Ishikawa (cell line): Measurements from ENCODE around the gene CLPTM1L.

ENCODE experiments used
- CEBPB ChIP-seq: IDR thresholded peaks from 2 replicates; pipeline ENCODE4 v1.6.1; 2012
- CREB1 ChIP-seq: IDR thresholded peaks from 2 replicates; pipeline ENCODE4 v1.6.1; 2012; ENCODE audit warnings: low read depth
- EGR1 ChIP-seq: IDR thresholded peaks from 2 replicates; pipeline ENCODE4 v1.6.1; 2012
- EP300 ChIP-seq: IDR thresholded peaks from 2 replicates; pipeline ENCODE4 v1.6.1; 2012; ENCODE audit warnings: borderline replicate concordance
- FOXM1 ChIP-seq: IDR thresholded peaks from 2 replicates; pipeline ENCODE4 v1.6.1; 2012; ENCODE audit warnings: low read depth, borderline replicate concordance
- MAX ChIP-seq: IDR thresholded peaks from 2 replicates; pipeline ENCODE4 v1.6.1; 2012
- NFIC ChIP-seq: IDR thresholded peaks from 2 replicates; pipeline ENCODE4 v1.6.1; 2012
- RAD21 ChIP-seq: IDR thresholded peaks from 2 replicates; pipeline ENCODE4 v1.6.1; 2012; ENCODE audit warnings: low read depth
- REST ChIP-seq: IDR thresholded peaks from 2 replicates; pipeline ENCODE4 v1.6.1; 2012; ENCODE audit warnings: low read depth, mild to moderate bottlenecking
- TAF1 ChIP-seq: IDR thresholded peaks from 2 replicates; pipeline ENCODE4 v1.6.1; 2012; ENCODE audit warnings: low read depth, mild to moderate bottlenecking
- TCF12 ChIP-seq: IDR thresholded peaks from 2 replicates; pipeline ENCODE4 v1.6.1; 2012; ENCODE audit warnings: low read depth
- TEAD4 ChIP-seq: IDR thresholded peaks from 2 replicates; pipeline ENCODE4 v1.6.1; 2012
- YY1 ChIP-seq: IDR thresholded peaks from 2 replicates; pipeline ENCODE4 v1.6.1; 2012; ENCODE audit warnings: low read depth
- ZBTB7A ChIP-seq: IDR thresholded peaks from 2 replicates; pipeline ENCODE4 v1.6.1; 2012; ENCODE audit warnings: low read depth
- TF ChIP-seq, protein P1 (sequence below): IDR thresholded peaks from 2 replicates; pipeline ENCODE4 v1.6.1; 2012

CLPTM1L gene

GRCh38 chr5:1392261-1392660 is 47.4 kb upstream of the CLPTM1L start:
- TF ChIP-seq CEBPB (no peak), TAF1 (no peak)

DNA sequence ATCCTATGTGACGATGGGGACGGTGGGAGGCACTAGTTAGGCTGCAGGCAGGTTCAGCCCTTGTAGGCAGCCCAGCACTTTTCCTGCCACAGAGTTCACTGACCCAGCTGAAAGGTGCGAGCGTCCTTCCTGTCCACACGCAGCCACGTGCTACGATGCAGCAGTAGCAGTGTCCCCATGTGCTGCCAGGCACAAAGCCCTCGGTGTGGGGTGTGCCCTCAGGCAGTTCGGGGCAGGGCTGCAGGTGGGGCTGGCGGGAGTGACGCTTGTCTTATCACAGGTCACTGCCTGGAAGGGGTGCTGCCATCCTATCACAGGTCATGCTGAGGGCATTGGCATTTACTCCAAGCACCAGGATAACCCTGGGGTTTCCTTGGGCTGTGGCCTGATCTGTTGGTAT is 46.8 kb upstream of the CLPTM1L start:
- TF ChIP-seq NFIC: no peak
- TF ChIP-seq TEAD4: no peak
- TF ChIP-seq TCF12: no peak
- TF ChIP-seq EP300: no peak
- TF ChIP-seq CEBPB: no peak
- TF ChIP-seq MAX: no peak
- TF ChIP-seq YY1: no peak
- TF ChIP-seq, protein P1, sequence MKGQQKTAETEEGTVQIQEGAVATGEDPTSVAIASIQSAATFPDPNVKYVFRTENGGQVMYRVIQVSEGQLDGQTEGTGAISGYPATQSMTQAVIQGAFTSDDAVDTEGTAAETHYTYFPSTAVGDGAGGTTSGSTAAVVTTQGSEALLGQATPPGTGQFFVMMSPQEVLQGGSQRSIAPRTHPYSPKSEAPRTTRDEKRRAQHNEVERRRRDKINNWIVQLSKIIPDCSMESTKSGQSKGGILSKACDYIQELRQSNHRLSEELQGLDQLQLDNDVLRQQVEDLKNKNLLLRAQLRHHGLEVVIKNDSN: no peak
- TF ChIP-seq ZBTB7A: no peak
- no peak for TF ChIP-seq FOXM1
- no peak for TF ChIP-seq TAF1
- no peak for TF ChIP-seq REST
- TF ChIP-seq RAD21: no peak
- no peak for TF ChIP-seq EGR1
- no peak for TF ChIP-seq CREB1

GRCh38 chr5:1390861-1391600 is 46.1 kb upstream of the CLPTM1L start:
- TF ChIP-seq RAD21 (no peak), TEAD4 (no peak)

GRCh38 chr5:1390333-1390732 is 45.4 kb upstream of the CLPTM1L start:
- TF ChIP-seq TEAD4 (no peak), ZBTB7A (no peak), EGR1 (no peak), CEBPB (no peak), TAF1 (no peak), REST (no peak), CREB1 (no peak), MAX (no peak), TCF12 (no peak), FOXM1 (no peak), EP300 (no peak), YY1 (no peak), NFIC (no peak), RAD21 (no peak)
- TF ChIP-seq, protein P1: no peak

- no peak for TF ChIP-seq MAX
- TF ChIP-seq ZBTB7A: no peak
- TF ChIP-seq TEAD4: no peak
- TF ChIP-seq TCF12: no peak
- TF ChIP-seq, protein P1: no peak
- no peak for TF ChIP-seq YY1
- TF ChIP-seq RAD21: no peak
- no peak for TF ChIP-seq CREB1
- TF ChIP-seq CEBPB: no peak
- TF ChIP-seq EP300: no peak
- TF ChIP-seq NFIC: no peak
- TF ChIP-seq TAF1: no peak
- no peak for TF ChIP-seq FOXM1
- no peak for TF ChIP-seq REST
- no peak for TF ChIP-seq EGR1
Measured at GRCh38 chr5:1388383-1388967, 43.6 kb upstream of the CLPTM1L start.
